ENCODE data around the gene C19orf44.
"Not testable (repeated sequence)": the region's sequence is repeated elsewhere in the genome, so short reads cannot be mapped to it uniquely, and the experiment has no call there.

Gene C19orf44

GRCh38 chr19:16486476-16486875 is 9.7 kb upstream of the C19orf44 start:
- H3K36me3 Mint-ChIP-seq (ENCODE audit: low read depth); H3K4me1 Mint-ChIP-seq (ENCODE audit: low read depth); H3K27ac Mint-ChIP-seq; H3K4me3 Mint-ChIP-seq; H3K9me3 Mint-ChIP-seq; H3K27me3 Mint-ChIP-seq: not testable (repeated sequence)

GRCh38 chr19:16496613-16496983 is 404 bp downstream of the C19orf44 start:
- H3K27ac Mint-ChIP-seq = peak overlapping the region; percentile 83
- H3K4me1 Mint-ChIP-seq (ENCODE audit: low read depth) = peaks cover 25% of the 10 kb centered on the region
- H3K36me3 Mint-ChIP-seq (ENCODE audit: low read depth) = peaks cover 6% of the 10 kb centered on the region
- no peaks in the 10 kb centered on the region for H3K27me3 Mint-ChIP-seq
- peak overlapping the region; percentile 90 for H3K4me3 Mint-ChIP-seq
- H3K9me3 Mint-ChIP-seq = no peaks in the 10 kb centered on the region

- Mint-ChIP-seq H3K9me3 (no peaks in the 10 kb centered on the region), H3K27me3 (no peaks in the 10 kb centered on the region), H3K4me3 (peak overlapping the region; percentile 90), H3K36me3 (ENCODE audit: low read depth) (peaks cover 6% of the 10 kb centered on the region), H3K27ac (no peak overlapping the region), H3K4me1 (ENCODE audit: low read depth) (peaks cover 25% of the 10 kb centered on the region)
Measured at GRCh38 chr19:16497042-16497441, 848 bp downstream of the C19orf44 start.

DNA sequence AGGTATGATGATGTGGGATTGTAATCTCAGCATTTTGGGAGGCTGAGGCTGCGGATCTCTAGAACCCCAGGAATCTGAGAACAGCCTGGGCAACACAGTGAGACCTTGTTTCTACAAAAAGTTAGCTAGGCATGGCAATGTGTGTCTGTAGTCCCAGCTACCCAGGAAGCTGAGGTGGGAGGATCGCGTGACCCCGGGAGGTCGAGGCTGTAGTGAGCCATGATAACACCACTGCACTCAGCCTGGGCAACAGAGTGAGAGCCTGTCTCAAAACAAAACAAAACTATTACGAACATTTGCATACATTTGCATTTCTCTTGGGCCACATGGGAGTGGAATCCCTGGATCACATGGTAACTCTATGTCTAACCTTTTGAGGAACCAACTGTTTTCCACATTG is 1.6 kb downstream of the C19orf44 start:
- Mint-ChIP-seq H3K4me1 (ENCODE audit: low read depth) (peaks cover 25% of the 10 kb centered on the region), H3K27ac (no peak overlapping the region)

GRCh38 chr19:16504271-16504670 is 8.1 kb downstream of the C19orf44 start:
- H3K4me1 Mint-ChIP-seq (ENCODE audit: low read depth) = no peaks in the 10 kb centered on the region
- no peak overlapping the region for H3K4me3 Mint-ChIP-seq
- no peak overlapping the region for H3K27ac Mint-ChIP-seq
- H3K27me3 Mint-ChIP-seq = no peaks in the 10 kb centered on the region
- no peaks in the 10 kb centered on the region for H3K9me3 Mint-ChIP-seq
- peaks cover 9% of the 10 kb centered on the region for H3K36me3 Mint-ChIP-seq (ENCODE audit: low read depth)

More for the DNA sequence above, 1.6 kb downstream of the C19orf44 start:
- Mint-ChIP-seq H3K4me3 (peak overlapping the region; percentile 38), H3K36me3 (ENCODE audit: low read depth) (peaks cover 6% of the 10 kb centered on the region), H3K9me3 (no peaks in the 10 kb centered on the region), H3K27me3 (no peaks in the 10 kb centered on the region)

DNA sequence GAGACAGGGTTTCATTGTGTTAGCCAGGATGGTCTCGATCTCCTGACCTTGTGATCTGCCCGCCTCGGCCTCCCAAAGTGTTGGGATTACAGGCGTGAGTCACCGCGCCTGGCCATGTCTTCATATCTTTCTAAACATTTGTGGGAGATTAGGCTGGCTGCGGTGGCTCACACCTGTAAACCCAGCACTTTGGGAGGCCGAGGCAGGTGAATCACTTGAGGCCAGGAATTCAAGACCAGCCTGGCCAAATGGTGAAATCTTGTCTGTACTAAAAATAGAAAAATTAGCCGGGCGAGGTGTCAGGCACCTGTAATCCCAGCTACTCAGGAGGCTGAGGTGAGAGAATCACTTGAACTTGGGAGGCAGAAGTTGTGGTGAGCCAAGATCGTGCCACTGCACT is 10.0 kb downstream of the C19orf44 start:
- H3K27ac Mint-ChIP-seq; H3K4me3 Mint-ChIP-seq; H3K27me3 Mint-ChIP-seq; H3K36me3 Mint-ChIP-seq (ENCODE audit: low read depth); H3K9me3 Mint-ChIP-seq; H3K4me1 Mint-ChIP-seq (ENCODE audit: low read depth): not testable (repeated sequence)

DNA sequence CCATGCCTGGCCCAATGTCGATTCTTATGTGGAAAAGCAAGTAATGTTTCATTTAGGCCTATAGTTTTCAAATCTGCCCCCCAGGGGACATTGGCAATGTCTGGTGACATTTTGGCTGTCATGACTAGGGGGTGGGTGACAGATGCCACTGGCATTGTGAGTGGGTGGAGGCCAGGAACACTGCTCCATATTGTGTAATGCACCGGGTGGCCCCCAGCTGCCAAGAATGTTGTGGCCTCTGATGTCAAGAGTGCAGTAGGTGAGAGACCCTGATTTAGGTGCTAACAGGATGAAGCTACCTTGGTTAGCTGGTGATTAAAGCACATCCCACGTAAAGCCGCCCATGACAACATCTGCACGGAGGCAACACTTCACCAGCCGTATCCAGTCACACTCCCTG is 10.8 kb downstream of the C19orf44 start:
- Mint-ChIP-seq H3K36me3 (ENCODE audit: low read depth) (peaks cover 7% of the 10 kb centered on the region), H3K9me3 (no peaks in the 10 kb centered on the region), H3K4me3 (no peak overlapping the region), H3K4me1 (ENCODE audit: low read depth) (no peaks in the 10 kb centered on the region), H3K27me3 (no peaks in the 10 kb centered on the region), H3K27ac (no peak overlapping the region)

GRCh38 chr19:16508546-16508945 is 12.4 kb downstream of the C19orf44 start:
- H3K4me3 Mint-ChIP-seq = no peak overlapping the region
- no peaks in the 10 kb centered on the region for H3K4me1 Mint-ChIP-seq (ENCODE audit: low read depth)
- H3K36me3 Mint-ChIP-seq (ENCODE audit: low read depth) = peaks cover 14% of the 10 kb centered on the region
- H3K9me3 Mint-ChIP-seq = no peaks in the 10 kb centered on the region
- H3K27ac Mint-ChIP-seq = no peak overlapping the region
- H3K27me3 Mint-ChIP-seq = no peaks in the 10 kb centered on the region

- Mint-ChIP-seq H3K9me3 (no peaks in the 10 kb centered on the region), H3K27me3 (no peaks in the 10 kb centered on the region), H3K36me3 (ENCODE audit: low read depth) (peaks cover 16% of the 10 kb centered on the region), H3K27ac (no peak overlapping the region), H3K4me3 (no peak overlapping the region), H3K4me1 (ENCODE audit: low read depth) (no peaks in the 10 kb centered on the region)
Measured at GRCh38 chr19:16509141-16510061, 13.2 kb downstream of the C19orf44 start.

GRCh38 chr19:16512611-16513010 is 16.4 kb downstream of the C19orf44 start:
- not testable (repeated sequence) for H3K9me3 Mint-ChIP-seq; H3K4me3 Mint-ChIP-seq; H3K4me1 Mint-ChIP-seq (ENCODE audit: low read depth); H3K27me3 Mint-ChIP-seq; H3K27ac Mint-ChIP-seq
- peaks cover 18% of the 10 kb centered on the region for H3K36me3 Mint-ChIP-seq (ENCODE audit: low read depth)

- H3K4me3 Mint-ChIP-seq = no peak overlapping the region
- no peak overlapping the region for H3K27ac Mint-ChIP-seq
- no peaks in the 10 kb centered on the region for H3K4me1 Mint-ChIP-seq (ENCODE audit: low read depth)
- no peaks in the 10 kb centered on the region for H3K9me3 Mint-ChIP-seq
- peaks cover 31% of the 10 kb centered on the region for H3K36me3 Mint-ChIP-seq (ENCODE audit: low read depth)
- H3K27me3 Mint-ChIP-seq = no peaks in the 10 kb centered on the region
Measured at GRCh38 chr19:16514383-16515019, 18.3 kb downstream of the C19orf44 start.

GRCh38 chr19:16516381-16516780 is 20.2 kb downstream of the C19orf44 start:
- H3K4me1 Mint-ChIP-seq (ENCODE audit: low read depth) = no peaks in the 10 kb centered on the region

GRCh38 chr19:16516923-16517610 is 20.9 kb downstream of the C19orf44 start:
- Mint-ChIP-seq H3K4me1 (ENCODE audit: low read depth) (no peaks in the 10 kb centered on the region), H3K36me3 (ENCODE audit: low read depth) (peaks cover 46% of the 10 kb centered on the region)

More at GRCh38 chr19:16516381-16516780, 20.2 kb downstream of the C19orf44 start:
- Mint-ChIP-seq H3K9me3 (no peaks in the 10 kb centered on the region), H3K4me3 (no peak overlapping the region), H3K27ac (no peak overlapping the region), H3K36me3 (ENCODE audit: low read depth) (peaks cover 46% of the 10 kb centered on the region), H3K27me3 (no peaks in the 10 kb centered on the region)

DNA sequence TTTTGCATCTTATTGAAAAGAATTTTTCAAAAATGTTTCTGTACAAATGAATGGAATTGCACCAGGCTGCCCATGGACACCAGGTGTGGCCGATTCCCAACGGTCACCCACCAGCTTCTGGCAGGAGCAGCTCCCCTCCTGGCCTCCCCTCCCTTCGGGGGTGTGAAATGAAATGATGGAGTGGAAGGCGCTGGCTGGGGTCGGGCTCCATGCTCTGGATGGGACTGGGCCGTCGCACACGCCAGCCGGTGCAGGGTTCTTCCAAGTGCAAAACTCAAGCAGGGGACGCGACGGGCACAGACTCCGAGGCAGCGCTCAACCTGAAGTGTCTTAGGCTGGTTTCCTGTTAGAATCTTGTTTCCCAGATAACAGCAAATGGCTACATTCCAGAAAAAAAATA is 21.9 kb downstream of the C19orf44 start:
- Mint-ChIP-seq H3K9me3 (no peaks in the 10 kb centered on the region), H3K27ac (no peak overlapping the region), H3K4me3 (no peak overlapping the region), H3K27me3 (no peaks in the 10 kb centered on the region), H3K4me1 (ENCODE audit: low read depth) (no peaks in the 10 kb centered on the region), H3K36me3 (ENCODE audit: low read depth) (peaks cover 47% of the 10 kb centered on the region)

More at GRCh38 chr19:16516923-16517610, 20.9 kb downstream of the C19orf44 start:
- Mint-ChIP-seq H3K27me3 (no peaks in the 10 kb centered on the region), H3K9me3 (no peaks in the 10 kb centered on the region), H3K4me3 (no peak overlapping the region), H3K27ac (peak overlapping the region; percentile 26)

Data from stimulated activated naive CD8-positive, alpha-beta T cell treated with anti-CD3 and anti-CD28 coated beads, Interleukin-15, Interleukin-2, amounts not matched to agents 100 ng/mL and 50 ng/mL, for 24 hours (primary cell).